HepG2 (cell line): Measurements from ENCODE around the gene EMC9. TPM values are rescaled to one million over a fixed set of nuclear protein-coding genes. Genes with fewer than 3 reads are reported as not detected.

Source experiments
- ADNP ChIP-seq: sonication (generic); formaldehyde crosslinking; IDR thresholded peaks from 2 replicates; pipeline ENCODE4 v1.4.0; 2020; ENCODE audit warnings: missing genetic modification reagents
- ATF7 ChIP-seq, 2 experiments: fragments of 450-650 bp in 1 of 2; sonication (generic) in 1 of 2; formaldehyde crosslinking in 1 of 2; IDR thresholded peaks; 2 replicates each; pipeline versions ENCODE4 v1.4.0 to v1.6.1; 2016 to 2020; ENCODE audit warnings: antibody characterized with exemption in 1 of 2, mild to moderate bottlenecking in 1 of 2, missing genetic modification reagents in 1 of 2
- JARID2 ChIP-seq: sonication (generic); formaldehyde crosslinking; IDR thresholded peaks from 2 replicates; pipeline ENCODE4 v1.8.1; 2023; ENCODE audit warnings: missing genetic modification reagents, inconsistent platforms; ENCODE audit not compliant: insufficient replicate concordance
- PAX8 ChIP-seq: sonication (generic); formaldehyde crosslinking; IDR thresholded peaks from 2 replicates; pipeline ENCODE4 v1.8.0; 2022; ENCODE audit warnings: mild to moderate bottlenecking, missing genetic modification reagents, borderline replicate concordance
- PRPF4 ChIP-seq: fragments of 200-400 bp; formaldehyde crosslinking; IDR thresholded peaks from 2 replicates; pipeline ENCODE4 v1.6.1; 2016; ENCODE audit warnings: low read length, low read depth; ENCODE audit not compliant: poor library complexity, severe bottlenecking
- ZBTB40 ChIP-seq, 2 experiments: fragments of 450-650 bp in 1 of 2; sonication (generic) in 1 of 2; formaldehyde crosslinking in 1 of 2; IDR thresholded peaks; 2 replicates each; pipeline versions ENCODE4 v1.6.1 to v1.8.0; 2016 to 2022; ENCODE audit warnings: antibody characterized with exemption in 1 of 2, mild to moderate bottlenecking in 1 of 2, missing genetic modification reagents in 1 of 2
- ZNF501 ChIP-seq: sonication (generic); formaldehyde crosslinking; IDR thresholded peaks from 2 replicates; pipeline ENCODE4 v1.5.1; 2020; ENCODE audit warnings: mild to moderate bottlenecking, moderate library complexity, missing genetic modification reagents
- ZNF552 ChIP-seq: sonication (generic); formaldehyde crosslinking; IDR thresholded peaks from 2 replicates; pipeline ENCODE4 v1.9.0; 2022; ENCODE audit warnings: missing genetic modification reagents, mild to moderate bottlenecking, borderline replicate concordance
- polyA plus RNA-seq, 8 experiments: library from polyadenylated mRNA; depleted of rRNA in 3 of 8; stranded (reverse) in 7 of 8; unstranded in 1 of 8; fragments of >200 nt; fragmentation: Illumina TruSeq in 4 of 8; extraction: Trizol in 4 of 8; gene quantifications; 2 replicates each; pipeline versions ENCODE4 v1.2.1 to v1.2.3, GENCODE V29; 2011 to 2016; ENCODE audit warnings: low read depth in 4 of 8, missing spikeins in 1 of 8, mixed read lengths in 1 of 8; ENCODE audit not compliant: insufficient read depth in 1 of 8
- total RNA-seq, 5 experiments: library from RNA; depleted of rRNA; stranded (reverse); fragments of >200 nt; fragmentation: Illumina TruSeq; extraction: Trizol; gene quantifications; 2 replicates each; pipeline ENCODE4 v1.2.3, GENCODE V29; 2016; ENCODE audit warnings: low read depth in 1 of 5
- TF ChIP-seq, protein P1 (sequence below): IDR thresholded peaks from 2 replicates; pipeline ENCODE4 v1.4.0; 2020; ENCODE audit warnings: mild to moderate bottlenecking, missing genetic modification reagents

Gene EMC9
- total and polyA plus RNA-seq, 2 of the 13 experiments (the other 11 are each of a cell fraction or from before 2014, with no cell fraction given), result 60.5 to 78.7 TPM

GRCh38 chr14:24135834-24136683, 5.3 kb downstream of the EMC9 start, which contains the start of gene PSME1 (continued):
- TF ChIP-seq ZBTB40 (IDR thresholded peaks at IDR 0.05), result no peak
- TF ChIP-seq ZBTB40 (CRISPR knock-in tag; IDR thresholded peaks at IDR 0.05), result no peak
- no peak for TF ChIP-seq PRPF4
- TF ChIP-seq PAX8 (CRISPR knock-in tag), result no peak
- no peak for TF ChIP-seq ZNF501 (CRISPR knock-in tag)
- peak; percentile 9 for TF ChIP-seq JARID2 (CRISPR knock-in tag)
- TF ChIP-seq, protein P1, sequence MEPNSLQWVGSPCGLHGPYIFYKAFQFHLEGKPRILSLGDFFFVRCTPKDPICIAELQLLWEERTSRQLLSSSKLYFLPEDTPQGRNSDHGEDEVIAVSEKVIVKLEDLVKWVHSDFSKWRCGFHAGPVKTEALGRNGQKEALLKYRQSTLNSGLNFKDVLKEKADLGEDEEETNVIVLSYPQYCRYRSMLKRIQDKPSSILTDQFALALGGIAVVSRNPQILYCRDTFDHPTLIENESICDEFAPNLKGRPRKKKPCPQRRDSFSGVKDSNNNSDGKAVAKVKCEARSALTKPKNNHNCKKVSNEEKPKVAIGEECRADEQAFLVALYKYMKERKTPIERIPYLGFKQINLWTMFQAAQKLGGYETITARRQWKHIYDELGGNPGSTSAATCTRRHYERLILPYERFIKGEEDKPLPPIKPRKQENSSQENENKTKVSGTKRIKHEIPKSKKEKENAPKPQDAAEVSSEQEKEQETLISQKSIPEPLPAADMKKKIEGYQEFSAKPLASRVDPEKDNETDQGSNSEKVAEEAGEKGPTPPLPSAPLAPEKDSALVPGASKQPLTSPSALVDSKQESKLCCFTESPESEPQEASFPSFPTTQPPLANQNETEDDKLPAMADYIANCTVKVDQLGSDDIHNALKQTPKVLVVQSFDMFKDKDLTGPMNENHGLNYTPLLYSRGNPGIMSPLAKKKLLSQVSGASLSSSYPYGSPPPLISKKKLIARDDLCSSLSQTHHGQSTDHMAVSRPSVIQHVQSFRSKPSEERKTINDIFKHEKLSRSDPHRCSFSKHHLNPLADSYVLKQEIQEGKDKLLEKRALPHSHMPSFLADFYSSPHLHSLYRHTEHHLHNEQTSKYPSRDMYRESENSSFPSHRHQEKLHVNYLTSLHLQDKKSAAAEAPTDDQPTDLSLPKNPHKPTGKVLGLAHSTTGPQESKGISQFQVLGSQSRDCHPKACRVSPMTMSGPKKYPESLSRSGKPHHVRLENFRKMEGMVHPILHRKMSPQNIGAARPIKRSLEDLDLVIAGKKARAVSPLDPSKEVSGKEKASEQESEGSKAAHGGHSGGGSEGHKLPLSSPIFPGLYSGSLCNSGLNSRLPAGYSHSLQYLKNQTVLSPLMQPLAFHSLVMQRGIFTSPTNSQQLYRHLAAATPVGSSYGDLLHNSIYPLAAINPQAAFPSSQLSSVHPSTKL (CRISPR knock-in tag), result peak; percentile 61; the same call in 1 of the 2 replicates
- TF ChIP-seq ADNP (CRISPR knock-in tag), result no peak
- no peak; the same call in 1 of the 2 replicates for TF ChIP-seq ZNF552
- no peak for TF ChIP-seq ATF7 (IDR thresholded peaks at IDR 0.05)
- peak; percentile 63; the same call in 1 of the 2 replicates for TF ChIP-seq ATF7 (CRISPR knock-in tag; IDR thresholded peaks at IDR 0.05)
